HepG2 (cell line): ENCODE results near the gene PRDM10. TPM values are rescaled to one million over a fixed set of nuclear protein-coding genes. Genes with fewer than 3 reads are reported as not detected.

Experiments
- CCAR2 ChIP-seq: fragments of 200-400 bp; formaldehyde crosslinking; optimal IDR thresholded peaks from 2 replicates; pipeline ENCODE3; 2018; ENCODE audit warnings: low read depth, mild to moderate bottlenecking, low read length, moderate library complexity
- EP300 ChIP-seq, 3 experiments: sonication (generic) in 1 of 3; formaldehyde crosslinking in 1 of 3; IDR thresholded peaks; 2 replicates each; pipeline versions ENCODE4 v1.5.1 to v1.6.1; 2011 to 2020; ENCODE audit warnings: low read depth in 2 of 3, low read length in 2 of 3, borderline replicate concordance in 1 of 3, improper control_type of control experiment in 1 of 3, mild to moderate bottlenecking in 1 of 3, missing genetic modification reagents in 1 of 3, moderate library complexity in 1 of 3
- HOXD1 ChIP-seq: sonication (generic); formaldehyde crosslinking; IDR thresholded peaks from 2 replicates; pipeline ENCODE4 v1.5.0; 2020; ENCODE audit warnings: missing genetic modification reagents
- KAT8 ChIP-seq: IDR thresholded peaks from 2 replicates; pipeline ENCODE4 v1.6.1; 2016; ENCODE audit warnings: missing genetic modification reagents, missing compliant biosample characterization
- KDM6A ChIP-seq: IDR thresholded peaks from 2 replicates; pipeline ENCODE4 v1.6.1; 2016; ENCODE audit warnings: low read depth
- MTA3 ChIP-seq: sonication (generic); formaldehyde crosslinking; IDR thresholded peaks from 2 replicates; pipeline ENCODE4 v1.4.0; 2020; ENCODE audit warnings: missing genetic modification reagents
- RXRB ChIP-seq: IDR thresholded peaks from 2 replicates; pipeline ENCODE4 v1.6.1; 2016; ENCODE audit warnings: borderline replicate concordance, missing genetic modification reagents, missing compliant biosample characterization
- SOX6 ChIP-seq, 2 experiments: fragments of 450-650 bp in 1 of 2; sonication (generic) in 1 of 2; formaldehyde crosslinking in 1 of 2; IDR thresholded peaks; 2 replicates each; pipeline versions ENCODE4 v1.4.0 to v1.6.1; 2017 to 2020; ENCODE audit warnings: antibody characterized with exemption in 1 of 2, mild to moderate bottlenecking in 1 of 2, missing genetic modification reagents in 1 of 2
- SUZ12 ChIP-seq: fragments of 150-350 bp; IDR thresholded peaks from 2 replicates; pipeline ENCODE4 v1.6.1; 2014; ENCODE audit warnings: low read depth, low read length
- TEAD2 ChIP-seq: sonication (generic); formaldehyde crosslinking; IDR thresholded peaks from 2 replicates; pipeline ENCODE4 v1.9.0; 2021; ENCODE audit warnings: missing genetic modification reagents
- ZBTB8A ChIP-seq: sonication (generic); formaldehyde crosslinking; IDR thresholded peaks from 2 replicates; pipeline ENCODE4 v1.4.0; 2020; ENCODE audit warnings: mild to moderate bottlenecking, low read depth, missing genetic modification reagents, borderline replicate concordance
- ZFP41 ChIP-seq: sonication (generic); formaldehyde crosslinking; IDR thresholded peaks from 2 replicates; pipeline ENCODE4 v1.4.0; 2020; ENCODE audit warnings: mild to moderate bottlenecking, missing genetic modification reagents, borderline replicate concordance
- ZMYM3 ChIP-seq: sonication (generic); formaldehyde crosslinking; IDR thresholded peaks from 2 replicates; pipeline ENCODE4 v1.5.1; 2020; ENCODE audit warnings: mild to moderate bottlenecking, missing genetic modification reagents
- ZNF138 ChIP-seq: sonication (generic); formaldehyde crosslinking; IDR thresholded peaks from 2 replicates; pipeline ENCODE4 v1.5.0; 2020; ENCODE audit warnings: mild to moderate bottlenecking, low read depth, missing genetic modification reagents
- ZNF24 ChIP-seq: fragments of 450-650 bp; IDR thresholded peaks from 2 replicates; pipeline ENCODE4 v1.6.1; 2017; ENCODE audit warnings: antibody characterized with exemption, mild to moderate bottlenecking
- ZNF264 ChIP-seq: sonication (generic); formaldehyde crosslinking; IDR thresholded peaks from 2 replicates; pipeline ENCODE4 v1.4.0; 2020; ENCODE audit warnings: missing genetic modification reagents
- ZNF280D ChIP-seq: sonication (generic); formaldehyde crosslinking; IDR thresholded peaks from 2 replicates; pipeline ENCODE4 v1.5.1; 2020; ENCODE audit warnings: mild to moderate bottlenecking, missing genetic modification reagents
- ZNF326 ChIP-seq: sonication (generic); formaldehyde crosslinking; IDR thresholded peaks from 2 replicates; pipeline ENCODE4 v1.4.0; 2020; ENCODE audit warnings: missing genetic modification reagents, borderline replicate concordance
- ZNF788 ChIP-seq: sonication (generic); formaldehyde crosslinking; IDR thresholded peaks from 2 replicates; pipeline ENCODE4 v1.5.0; 2020; ENCODE audit warnings: mild to moderate bottlenecking, missing genetic modification reagents, borderline replicate concordance
- polyA plus RNA-seq, 8 experiments: library from polyadenylated mRNA; depleted of rRNA in 3 of 8; stranded (reverse) in 7 of 8; unstranded in 1 of 8; fragments of >200 nt; fragmentation: Illumina TruSeq in 4 of 8; extraction: Trizol in 4 of 8; gene quantifications; 2 replicates each; pipeline versions ENCODE4 v1.2.1 to v1.2.3, GENCODE V29; 2011 to 2016; ENCODE audit warnings: low read depth in 4 of 8, missing spikeins in 1 of 8, mixed read lengths in 1 of 8; ENCODE audit not compliant: insufficient read depth in 1 of 8
- total RNA-seq, 5 experiments: library from RNA; depleted of rRNA; stranded (reverse); fragments of >200 nt; fragmentation: Illumina TruSeq; extraction: Trizol; gene quantifications; 2 replicates each; pipeline ENCODE4 v1.2.3, GENCODE V29; 2016; ENCODE audit warnings: low read depth in 1 of 5
- TF ChIP-seq, protein P1 (sequence below): sonication (generic); formaldehyde crosslinking; IDR thresholded peaks from 2 replicates; pipeline ENCODE4 v1.9.0; 2021; ENCODE audit warnings: missing genetic modification reagents, mild to moderate bottlenecking, borderline replicate concordance
- TF ChIP-seq, protein P2 (sequence below): IDR thresholded peaks from 2 replicates; pipeline ENCODE4 v1.4.0; 2020; ENCODE audit warnings: mild to moderate bottlenecking, missing genetic modification reagents

The PRDM10 gene
- total and polyA plus RNA-seq, 2 of the 13 experiments (the other 11 are each of a cell fraction or from before 2014, with no cell fraction given) = 5.7 to 5.8 TPM

DNA sequence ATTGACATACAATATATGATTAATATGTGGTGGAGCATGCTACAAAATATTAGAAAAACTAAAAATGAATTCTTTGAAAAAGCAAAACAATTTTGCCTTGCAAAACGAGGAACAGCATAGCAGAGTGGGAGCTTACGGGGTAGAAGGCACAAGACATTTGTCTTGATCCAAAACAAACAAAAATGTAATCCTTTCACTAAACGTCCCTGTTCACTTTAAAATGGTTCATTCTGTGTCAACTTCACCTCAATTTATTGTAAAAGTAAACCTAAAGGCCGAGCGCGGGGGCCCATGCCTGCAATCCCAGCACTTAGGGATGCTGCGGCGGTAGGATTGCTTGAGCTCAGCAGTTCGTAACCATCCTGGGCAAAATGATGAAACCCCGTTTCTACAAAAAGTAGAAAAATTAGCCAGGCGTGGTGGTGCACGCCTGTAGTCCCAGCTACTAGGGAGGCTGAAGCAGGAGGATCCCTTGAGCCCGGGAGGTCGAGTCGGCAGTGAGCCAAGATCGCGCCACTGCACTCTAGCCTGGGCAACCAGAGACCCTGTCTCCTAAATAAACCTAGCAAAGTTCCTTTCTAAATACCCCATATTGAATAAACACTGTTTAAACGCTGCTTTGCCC, 2.0 kb downstream of the PRDM10 start (continued):
- TF ChIP-seq SOX6 (IDR thresholded peaks at IDR 0.05) (no peak), SOX6 (CRISPR knock-in tag; IDR thresholded peaks at IDR 0.05) (0 out of 2 replicates have a peak, but pooled peaks have one; percentile 17), KAT8 (CRISPR knock-in tag) (no peak), ZNF138 (CRISPR knock-in tag) (no peak), CCAR2 (no peak), ZNF326 (CRISPR knock-in tag) (no peak), TEAD2 (CRISPR knock-in tag) (no peak), HOXD1 (no peak), KDM6A (CRISPR knock-in tag) (no peak), EP300 (IDR thresholded peaks at IDR 0.05; ENCODE audit: low read depth in 2 of 2, low read length in 2 of 2) (peak in 1 of 2 experiments; percentile 14; a peak in 1 of 4 replicates), EP300 (CRISPR knock-in tag; IDR thresholded peaks at IDR 0.05; ENCODE audit: borderline replicate concordance) (no peak), SUZ12 (no peak), ZNF24 (no peak), MTA3 (no peak), ZBTB8A (CRISPR knock-in tag) (no peak), ZNF264 (CRISPR knock-in tag) (no peak), ZNF280D (peak; percentile 57; the same call in 1 of the 2 replicates), RXRB (CRISPR knock-in tag) (0 out of 2 replicates have a peak, but pooled peaks have one; percentile 21), ZNF788 (CRISPR knock-in tag) (no peak), ZFP41 (no peak), ZMYM3 (CRISPR knock-in tag) (peak; percentile 77; the same call in 1 of the 2 replicates)
- TF ChIP-seq, protein P1, sequence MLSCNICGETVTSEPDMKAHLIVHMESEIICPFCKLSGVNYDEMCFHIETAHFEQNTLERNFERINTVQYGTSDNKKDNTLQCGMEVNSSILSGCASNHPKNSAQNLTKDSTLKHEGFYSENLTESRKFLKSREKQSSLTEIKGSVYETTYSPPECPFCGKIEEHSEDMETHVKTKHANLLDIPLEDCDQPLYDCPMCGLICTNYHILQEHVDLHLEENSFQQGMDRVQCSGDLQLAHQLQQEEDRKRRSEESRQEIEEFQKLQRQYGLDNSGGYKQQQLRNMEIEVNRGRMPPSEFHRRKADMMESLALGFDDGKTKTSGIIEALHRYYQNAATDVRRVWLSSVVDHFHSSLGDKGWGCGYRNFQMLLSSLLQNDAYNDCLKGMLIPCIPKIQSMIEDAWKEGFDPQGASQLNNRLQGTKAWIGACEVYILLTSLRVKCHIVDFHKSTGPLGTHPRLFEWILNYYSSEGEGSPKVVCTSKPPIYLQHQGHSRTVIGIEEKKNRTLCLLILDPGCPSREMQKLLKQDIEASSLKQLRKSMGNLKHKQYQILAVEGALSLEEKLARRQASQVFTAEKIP (CRISPR knock-in tag) = no peak
- TF ChIP-seq, protein P2, sequence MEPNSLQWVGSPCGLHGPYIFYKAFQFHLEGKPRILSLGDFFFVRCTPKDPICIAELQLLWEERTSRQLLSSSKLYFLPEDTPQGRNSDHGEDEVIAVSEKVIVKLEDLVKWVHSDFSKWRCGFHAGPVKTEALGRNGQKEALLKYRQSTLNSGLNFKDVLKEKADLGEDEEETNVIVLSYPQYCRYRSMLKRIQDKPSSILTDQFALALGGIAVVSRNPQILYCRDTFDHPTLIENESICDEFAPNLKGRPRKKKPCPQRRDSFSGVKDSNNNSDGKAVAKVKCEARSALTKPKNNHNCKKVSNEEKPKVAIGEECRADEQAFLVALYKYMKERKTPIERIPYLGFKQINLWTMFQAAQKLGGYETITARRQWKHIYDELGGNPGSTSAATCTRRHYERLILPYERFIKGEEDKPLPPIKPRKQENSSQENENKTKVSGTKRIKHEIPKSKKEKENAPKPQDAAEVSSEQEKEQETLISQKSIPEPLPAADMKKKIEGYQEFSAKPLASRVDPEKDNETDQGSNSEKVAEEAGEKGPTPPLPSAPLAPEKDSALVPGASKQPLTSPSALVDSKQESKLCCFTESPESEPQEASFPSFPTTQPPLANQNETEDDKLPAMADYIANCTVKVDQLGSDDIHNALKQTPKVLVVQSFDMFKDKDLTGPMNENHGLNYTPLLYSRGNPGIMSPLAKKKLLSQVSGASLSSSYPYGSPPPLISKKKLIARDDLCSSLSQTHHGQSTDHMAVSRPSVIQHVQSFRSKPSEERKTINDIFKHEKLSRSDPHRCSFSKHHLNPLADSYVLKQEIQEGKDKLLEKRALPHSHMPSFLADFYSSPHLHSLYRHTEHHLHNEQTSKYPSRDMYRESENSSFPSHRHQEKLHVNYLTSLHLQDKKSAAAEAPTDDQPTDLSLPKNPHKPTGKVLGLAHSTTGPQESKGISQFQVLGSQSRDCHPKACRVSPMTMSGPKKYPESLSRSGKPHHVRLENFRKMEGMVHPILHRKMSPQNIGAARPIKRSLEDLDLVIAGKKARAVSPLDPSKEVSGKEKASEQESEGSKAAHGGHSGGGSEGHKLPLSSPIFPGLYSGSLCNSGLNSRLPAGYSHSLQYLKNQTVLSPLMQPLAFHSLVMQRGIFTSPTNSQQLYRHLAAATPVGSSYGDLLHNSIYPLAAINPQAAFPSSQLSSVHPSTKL (CRISPR knock-in tag) = peak; percentile 16; the same call in 1 of the 2 replicates
